ENCODE measurements around the gene GBX2. TPM values are rescaled to one million over a fixed set of nuclear protein-coding genes. Genes with fewer than 3 reads are reported as not detected.

GBX2 gene
- total RNA-seq, 1 experiment from 2014 or later, result 5.9 TPM

GRCh38 chr2:236180831-236181453 lies 12.8 kb upstream of the GBX2 start:
- BruUV-seq (replicated peaks), result no TSS peak
- Histone ChIP-seq H3K4me3 (replicated peaks in 1 of 2; ENCODE audit: low read depth in 1 of 2, low read length in 2 of 2) (no peak overlapping the region), H3K36me3 (ENCODE audit: control insufficient read depth in 1 of 2, insufficient read depth in 2 of 2, low read length in 2 of 2) (no peaks in the 10 kb centered on the region), H3K27me3 (ENCODE audit: insufficient read depth, low read length) (no peaks in the 10 kb centered on the region), H3K9me3 (ENCODE audit: control insufficient read depth in 1 of 2, insufficient read depth in 1 of 2, low read depth in 1 of 2, low read length in 2 of 2) (no peaks in the 10 kb centered on the region; a peak in 1 of 4 replicates), H3K4me2 (ENCODE audit: low read length) (peak overlapping the region; percentile 45; the same call in 1 of the 2 replicates), H2AFZ (ENCODE audit: low read depth, low read length, poor library complexity, severe bottlenecking) (no peak overlapping the region), H3K79me2 (ENCODE audit: insufficient read depth, low read length) (peaks cover 38% of the 10 kb centered on the region), H3K4me1 (ENCODE audit: control insufficient read depth in 1 of 2, insufficient read depth in 2 of 2, low read length in 2 of 2) (peaks cover 2 to 38% of the 10 kb centered on the region in 2 experiments; a peak in 3 of 4 replicates), H4K20me1 (ENCODE audit: insufficient read depth) (no peaks in the 10 kb centered on the region; the same call in 1 of the 2 replicates), H3K9ac (ENCODE audit: low read length) (no peak overlapping the region), H3K27ac (ENCODE audit: low read depth, low read length) (no peak overlapping the region), H3K9me2 (ENCODE audit: insufficient read depth) (no peaks in the 10 kb centered on the region)
- DNase-seq (ENCODE audit: low read depth, low spot score) (peak; percentile 42), ATAC-seq (peak; percentile 41)
- ChIA-PET POLR2A (no interaction called here), CTCF (interaction anchor here (0.6 to 8.8 kb wide), 16 partner anchors 8 to 423 kb away, joined by 3 to 112 read pairs (median 4); partner anchors contain the start of gene GBX2), RAD21 (ENCODE audit: low non-redundant PET in 1 of 2, low total read pairs in 2 of 2, uncharacterized antibody in 2 of 2, unreplicated experiment in 2 of 2) (interaction anchor here in 1 of 2 experiments (1.0 to 1.5 kb wide), 2 partner anchors 377 to 401 kb away, joined by 4 to 5 read pairs; no protein-coding TSS in a partner anchor)
- intact Hi-C loops (cut with micrococcal nuclease), result loop anchor here (1.0 to 2.0 kb wide), 4 partner anchors 245 to 414 kb away; no protein-coding TSS in a partner anchor
- TF ChIP-seq CTCF (IDR thresholded peaks at IDR 0.05 in 2 of 3, conservative IDR thresholded peaks at IDR 0.05 in 1 of 3; ENCODE audit: borderline replicate concordance in 1 of 3, insufficient read depth in 1 of 3, low read depth in 2 of 3, low read length in 2 of 3) (peak; percentile 62 to 81 (median 76)), FOSL1 (IDR thresholded peaks at IDR 0.05; ENCODE audit: low read depth) (no peak), POLR2AphosphoS5 (IDR thresholded peaks at IDR 0.05; ENCODE audit: low read depth, low read length) (no peak), ELF1 (IDR thresholded peaks at IDR 0.05; ENCODE audit: borderline replicate concordance, low read depth) (no peak), ZNF274 (IDR thresholded peaks at IDR 0.05; ENCODE audit: low read depth, low read length) (no peak), ZBTB33 (IDR thresholded peaks at IDR 0.05; ENCODE audit: extremely low read depth, insufficient replicate concordance, low read length) (no peak), ATF3 (IDR thresholded peaks at IDR 0.05) (no peak), YY1 (IDR thresholded peaks at IDR 0.05; ENCODE audit: extremely low read depth, insufficient replicate concordance, low read depth, low read length) (no peak), EGR1 (IDR thresholded peaks at IDR 0.05; ENCODE audit: low read depth) (no peak), SIN3A (IDR thresholded peaks at IDR 0.05; ENCODE audit: low read depth) (no peak), SP1 (IDR thresholded peaks at IDR 0.05; ENCODE audit: low read depth) (no peak), ZFX (IDR thresholded peaks at IDR 0.05) (no peak), SRF (IDR thresholded peaks at IDR 0.05; ENCODE audit: low read depth) (no peak), RAD21 (IDR thresholded peaks at IDR 0.05; ENCODE audit: low read depth) (peak; percentile 87), MAX (IDR thresholded peaks at IDR 0.05) (no peak), EZH2 (IDR thresholded peaks at IDR 0.05) (no peak)
